HCT116 (cell line): ENCODE results near the gene SESN1. TPM values are rescaled to one million over a fixed set of nuclear protein-coding genes. Genes with fewer than 3 reads are reported as not detected.

ENCODE experiments used
- ATAC-seq: fragments of 200-7000 bp; cut with Tn5 transposase; 2 replicates; pipeline ENCODE4 v1.9.1; 2020; ENCODE audit warnings: mild to moderate bottlenecking, moderate library complexity
- BruUV-seq: library from RNA; stranded (reverse); fragments of 400-500 nt; replicated peaks from 2 replicates; lab custom pipeline; 2021; lab: Mats Ljungman, UMichigan
- CTCF ChIA-PET: fragments of 300-600 bp; sonication (Branson Sonifier 250); formaldehyde crosslinking; loops from one replicate; lab custom pipeline; 2021; ENCODE audit warnings: antibody characterized with exemption; lab: Charles Lee
- POLR2A ChIA-PET: fragments of 300-600, 350-600 bp; sonication (Branson Sonifier 250); formaldehyde crosslinking; loops from one replicate; lab custom pipeline; 2021; ENCODE audit warnings: antibody characterized with exemption; lab: Charles Lee
- RAD21 ChIA-PET, 2 experiments: fragments of 300-600 bp; sonication (Branson Sonifier 250); formaldehyde crosslinking; loops; one replicate each; lab custom pipeline; 2023; ENCODE audit warnings: low total read pairs in 2 of 2; ENCODE audit not compliant: uncharacterized antibody in 2 of 2, unreplicated experiment in 2 of 2, low non-redundant PET in 1 of 2; lab: Charles Lee
- DNase-seq: peaks from one replicate; pipeline ENCODE4 v3.0.0-alpha.2; 2010; ENCODE audit warnings: low read depth, low spot score
- H2AFZ ChIP-seq: fragments of 200-600 bp; shearing (Covaris generic), sonication (generic); 2 replicates; pipeline ENCODE4 v1.6.1; 2017; ENCODE audit warnings: low read depth, mixed run types, mixed read lengths, antibody characterized with exemption, low read length; ENCODE audit not compliant: poor library complexity, severe bottlenecking
- H3K27ac ChIP-seq: 2 replicates; pipeline ENCODE4 v1.5.1; 2012; ENCODE audit warnings: low read depth, low read length
- H3K27me3 ChIP-seq: fragments of 200-600 bp; sonication (generic); 2 replicates; pipeline ENCODE4 v1.6.1; 2016; ENCODE audit warnings: mixed run types, low read length, mixed read lengths; ENCODE audit not compliant: insufficient read depth
- H3K36me3 ChIP-seq, 2 experiments: fragments of 200-500 bp in 1 of 2; fragments of 200-600 bp in 1 of 2; sonication (Bioruptor generic) in 1 of 2; sonication (generic) in 1 of 2; 2 replicates each; pipeline versions ENCODE4 v1.5.1 to v1.6.1; 2014 to 2016; ENCODE audit warnings: low read length in 2 of 2, inconsistent platforms in 1 of 2, mixed read lengths in 1 of 2, mixed run types in 1 of 2; ENCODE audit not compliant: insufficient read depth in 2 of 2, control insufficient read depth in 1 of 2
- H3K4me1 ChIP-seq, 2 experiments: fragments of 200-600 bp in 1 of 2; sonication (generic) in 1 of 2; 2 replicates each; pipeline versions ENCODE4 v1.5.1 to v1.6.1; 2012 to 2017; ENCODE audit warnings: low read length in 2 of 2, inconsistent platforms in 1 of 2, mild to moderate bottlenecking in 1 of 2, mixed read lengths in 1 of 2, mixed run types in 1 of 2, moderate library complexity in 1 of 2; ENCODE audit not compliant: insufficient read depth in 2 of 2, control insufficient read depth in 1 of 2
- H3K4me2 ChIP-seq: fragments of 200-600 bp; sonication (generic); 2 replicates; pipeline ENCODE4 v1.6.1; 2017; ENCODE audit warnings: mixed run types, low read length, mixed read lengths
- H3K4me3 ChIP-seq, 2 experiments: fragments of 200-600 bp in 1 of 2; sonication (generic) in 1 of 2; replicated peaks in 1 of 2; 2 replicates each; pipeline ENCODE4 v1.5.1; 2011 to 2016; ENCODE audit warnings: low read length in 2 of 2, control low read depth in 1 of 2, low read depth in 1 of 2, mild to moderate bottlenecking in 1 of 2, mixed read lengths in 1 of 2, mixed run types in 1 of 2
- H3K79me2 ChIP-seq: fragments of 200-600 bp; sonication (generic); 2 replicates; pipeline ENCODE4 v1.6.1; 2017; ENCODE audit warnings: mild to moderate bottlenecking, mixed run types, low read length, moderate library complexity, mixed read lengths; ENCODE audit not compliant: insufficient read depth
- H3K9ac ChIP-seq: fragments of 200-600 bp; sonication (generic); 2 replicates; pipeline ENCODE4 v1.6.1; 2016; ENCODE audit warnings: low read length, mixed read lengths
- H3K9me2 ChIP-seq: fragments of 200-600 bp; sonication (generic), shearing (Covaris generic); 2 replicates; pipeline ENCODE4 v1.6.1; 2017; ENCODE audit warnings: mixed run types, mild to moderate bottlenecking, moderate library complexity; ENCODE audit not compliant: insufficient read depth
- H3K9me3 ChIP-seq, 2 experiments: fragments of 200-500 bp in 1 of 2; fragments of 200-600 bp in 1 of 2; sonication (Bioruptor generic) in 1 of 2; sonication (generic) in 1 of 2; 2 replicates each; pipeline ENCODE4 v1.6.1; 2014 to 2017; ENCODE audit warnings: low read length in 2 of 2, mixed read lengths in 2 of 2, inconsistent platforms in 1 of 2, low read depth in 1 of 2, mild to moderate bottlenecking in 1 of 2, mixed run types in 1 of 2, moderate library complexity in 1 of 2; ENCODE audit not compliant: control insufficient read depth in 1 of 2, insufficient read depth in 1 of 2
- H4K20me1 ChIP-seq: fragments of 200-600 bp; sonication (generic), shearing (Covaris generic); 2 replicates; pipeline ENCODE4 v1.6.1; 2017; ENCODE audit warnings: mixed run types, mild to moderate bottlenecking, moderate library complexity; ENCODE audit not compliant: insufficient read depth
- EZH2 ChIP-seq: fragments of 200-600 bp; sonication (generic); IDR thresholded peaks from 2 replicates; pipeline ENCODE4 v1.6.1; 2017; ENCODE audit warnings: antibody characterized with exemption, mixed run types
- EZH2phosphoT487 ChIP-seq: fragments of 200-600 bp; IDR thresholded peaks from 2 replicates; pipeline ENCODE4 v1.6.1; 2018; ENCODE audit warnings: antibody characterized with exemption, borderline replicate concordance
- FOSL1 ChIP-seq: IDR thresholded peaks from 2 replicates; pipeline ENCODE4 v1.6.1; 2012; ENCODE audit warnings: low read depth
- JUND ChIP-seq: IDR thresholded peaks from 2 replicates; pipeline ENCODE4 v1.6.1; 2012
- MAX ChIP-seq: IDR thresholded peaks from 2 replicates; pipeline ENCODE4 v1.6.1; 2012
- RAD21 ChIP-seq: IDR thresholded peaks from 2 replicates; pipeline ENCODE4 v1.6.1; 2012; ENCODE audit warnings: low read depth, mild to moderate bottlenecking
- REST ChIP-seq: IDR thresholded peaks from 2 replicates; pipeline ENCODE4 v1.6.1; 2012; ENCODE audit warnings: low read depth
- SIN3A ChIP-seq: IDR thresholded peaks from 2 replicates; pipeline ENCODE4 v1.6.1; 2012; ENCODE audit warnings: low read depth
- SRF ChIP-seq: IDR thresholded peaks from 2 replicates; pipeline ENCODE4 v1.6.1; 2012; ENCODE audit warnings: low read depth
- ZBTB33 ChIP-seq: IDR thresholded peaks from 2 replicates; pipeline ENCODE4 v1.6.1; 2011; ENCODE audit warnings: mild to moderate bottlenecking, low read length, moderate library complexity; ENCODE audit not compliant: insufficient replicate concordance; ENCODE audit errors: extremely low read depth
- intact Hi-C: fragments of 100-400 bp; cut with micrococcal nuclease; formaldehyde crosslinking; loops from 2 replicates; pipeline ENCODE4 v1.10.0; 2022
- total RNA-seq: library from RNA; stranded (reverse); gene quantifications from one replicate; pipeline ENCODE4 v1.2.1, GENCODE V29; 2021; ENCODE audit not compliant: unreplicated experiment

The SESN1 gene
- total RNA-seq, 1 experiment from 2014 or later, result 9.3 TPM

GRCh38 chr6:109008537-109009235 is 86.0 kb downstream of the SESN1 start:
- peak overlapping the region; percentile 72 for H3K27ac ChIP-seq
- H3K36me3 ChIP-seq, result no peaks in the 10 kb centered on the region
- H3K4me2 ChIP-seq, result peak overlapping the region; percentile 94
- RAD21 ChIA-PET, result no interaction called here
- CTCF ChIA-PET, result no interaction called here
- TF ChIP-seq EZH2phosphoT487, result no peak
- no peak for TF ChIP-seq EZH2
- TF ChIP-seq JUND, result no peak
- no peak for TF ChIP-seq SRF
- no peak for TF ChIP-seq SIN3A
- no peak for TF ChIP-seq FOSL1
- TF ChIP-seq REST, result no peak
- TF ChIP-seq MAX, result no peak
- no peak for TF ChIP-seq RAD21
- no peak for TF ChIP-seq ZBTB33
- peak overlapping the region; percentile 71 to 82 for H3K4me3 ChIP-seq
- peaks cover 8 to 17% of the 10 kb centered on the region in 2 experiments for H3K4me1 ChIP-seq
- H3K79me2 ChIP-seq, result peaks cover 13% of the 10 kb centered on the region; the same call in 1 of the 2 replicates
- intact Hi-C loops, result no loop called here
- no peak for DNase-seq
- no TSS peak for BruUV-seq
- H3K27me3 ChIP-seq, result no peaks in the 10 kb centered on the region
- POLR2A ChIA-PET, result no interaction called here
- no peaks in the 10 kb centered on the region for H3K9me3 ChIP-seq
- peak overlapping the region; percentile 3 for H2AFZ ChIP-seq
- H4K20me1 ChIP-seq, result no peaks in the 10 kb centered on the region
- peak overlapping the region; percentile 75 for H3K9ac ChIP-seq
- no peaks in the 10 kb centered on the region for H3K9me2 ChIP-seq
- ATAC-seq, result peak; percentile 37
